Pancreas (tissue), 10 donors: ENCODE results near the gene CHST11. TPM values are rescaled to one million over a fixed set of nuclear protein-coding genes. Genes with fewer than 3 reads are reported as not detected.
"Not testable (repeated sequence)": the region's sequence is repeated elsewhere in the genome, so short reads cannot be mapped to it uniquely, and the experiment has no call there.

Source experiments
- ATAC-seq, 4 donors: fragments of 200-7000 bp; cut with Tn5 transposase; one replicate each; pipeline versions ENCODE4 v1.8.0 to v1.9.1; 2020; ENCODE audit warnings: mild to moderate bottlenecking in 4 of 4, moderate library complexity in 4 of 4
- DNase-seq, 6 donors: peaks; one replicate each; pipeline ENCODE4 v3.0.0-alpha.2; 2020
- FAIRE-seq: peaks from 2 replicates; lab custom pipeline; 2012; peaks lifted over from hg19 to GRCh38; lab: Jason Lieb, UNC
- H3K27ac ChIP-seq, 4 donors: fragments of 200-600 bp; sonication (generic); 1 replicate in 3 of 4; 2 replicates in 1 of 4; pipeline versions ENCODE4 v1.5.0 to v1.8.0; 2020
- H3K27me3 ChIP-seq, 4 donors: fragments of 200-600 bp; one replicate each; pipeline ENCODE4 v1.8.0; 2021
- H3K36me3 ChIP-seq, 3 donors: fragments of 200-600 bp; sonication (generic) in 1 of 3; one replicate each; pipeline versions ENCODE4 v1.5.0 to v1.8.0; 2020 to 2021
- H3K4me1 ChIP-seq, 3 donors: fragments of 200-600 bp; one replicate each; pipeline ENCODE4 v1.8.0; 2021
- H3K4me3 ChIP-seq, 4 donors: fragments of 200-600 bp; sonication (generic) in 2 of 4; one replicate each; pipeline versions ENCODE4 v1.5.0 to v1.8.0; 2020 to 2021
- H3K9me3 ChIP-seq, 4 donors: fragments of 200-600 bp; one replicate each; pipeline ENCODE4 v1.8.0; 2021
- WGBS, 2 donors: extraction: QIAGEN DNeasy Blood & Tissue Kit; methylation state at CpG; one replicate each; pipeline ENCODE4 v1.1.7; 2013; 5-methylcytosine and 5-hydroxymethylcytosine counted together
- intact Hi-C, 3 donors: fragments of 100-400 bp; cut with DNase I; formaldehyde crosslinking; loops; one replicate each; pipeline versions ENCODE4 v1.11.1 to v1.14.2; 2022
- polyA plus RNA-seq, 2 donors: library from polyadenylated mRNA; stranded (reverse); fragments of 200-250 nt; gene quantifications; one replicate each; pipeline ENCODE4 v1.2.3, GENCODE V29; 2013
- total RNA-seq, 6 donors: library from RNA; stranded (reverse); fragmentation: NEBNext Ultra II Directional in 4 of 6; extraction: Animal tissue kit (Norgen Biotek cat#: 25700) in 4 of 6; gene quantifications; one replicate each; pipeline versions ENCODE4 v1.2.1 to v1.2.4, GENCODE V29; 2021 to 2023
- TF ChIP-seq, protein P1 (sequence below), 4 donors: fragments of 200-600 bp; sonication (generic) in 3 of 4; IDR thresholded peaks; one replicate each; pipeline versions ENCODE4 v1.5.0 to v1.8.0; 2021; ENCODE audit warnings: antibody characterized with exemption in 4 of 4
- donor health status: healthy with polysubstance abuse.
- donor health status: DM: no; HTN: no; CAD: no; lungs with moderate emphysema.
- donor health status: DM: no; HTN: no; CAD: no.
- donor health status: control.
- donor health status: control.
- donor health status: Bipolar disorder and iron deficiency.
- donor health status: DM: yes; HTN: yes; CAD: no.
- donor health status: DM: no; HTN: no; CAD: no.
- donor health status: DM: no; HTN: no; CAD: no.
- donor health status: DM: yes; HTN: yes; CAD: no.

Gene CHST11
- total and polyA plus RNA-seq, 8 donors: 1.1 to 14.8 (median 7.8) TPM

DNA sequence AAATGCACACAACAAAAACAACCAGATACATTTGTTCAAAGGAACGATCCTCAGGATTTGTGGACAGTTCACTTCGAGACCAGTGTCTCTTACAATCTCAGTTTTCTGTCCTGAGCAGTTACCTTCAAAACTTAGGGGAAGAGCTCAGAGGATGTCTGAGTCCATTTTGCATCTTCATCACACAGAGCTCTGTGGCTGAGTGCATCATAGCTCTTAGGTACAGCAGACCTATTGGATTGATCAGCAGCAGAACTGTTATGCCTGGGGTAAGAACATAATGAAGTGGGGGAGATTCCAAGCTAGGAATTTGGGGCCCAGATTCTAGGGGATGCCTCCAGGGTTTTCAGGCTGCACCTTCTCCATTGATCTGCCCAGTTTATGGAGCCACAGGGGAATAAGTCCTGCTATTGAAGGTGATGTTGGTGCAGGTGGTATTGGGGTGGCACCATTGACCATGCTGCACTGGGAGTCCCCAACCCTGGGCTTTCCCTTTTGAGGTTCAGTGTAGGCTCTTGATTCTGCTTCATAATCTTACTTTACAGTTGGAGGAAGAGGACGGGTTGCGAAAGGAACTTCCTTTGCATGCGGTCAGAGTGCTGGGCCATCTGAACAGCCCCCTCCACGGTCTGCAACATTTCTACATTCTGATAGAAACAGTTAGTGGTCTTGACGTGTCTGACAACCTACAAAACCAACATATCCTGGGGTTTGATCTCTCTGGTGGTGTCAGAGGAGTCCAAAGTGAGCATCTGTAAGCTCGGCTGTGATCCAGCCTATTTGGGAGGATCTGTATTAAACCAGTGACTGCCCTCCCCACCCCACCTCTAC is 112.8 kb downstream of the CHST11 start:
- DNase-seq (no peak), ATAC-seq (peak in 2 of 4 donors; percentile 65 to 73), FAIRE-seq (no peak)
- no peaks in the 10 kb centered on the region for H3K4me1 ChIP-seq
- WGBS, 2 donors: 84 to 89% methylated on average over 8 of the region's 8 CpGs
- intact Hi-C loops: no loop called here
- no peaks in the 10 kb centered on the region for H3K9me3 ChIP-seq
- H3K27me3 ChIP-seq: no peaks in the 10 kb centered on the region
- no peak overlapping the region for H3K4me3 ChIP-seq
- TF ChIP-seq, protein P1, sequence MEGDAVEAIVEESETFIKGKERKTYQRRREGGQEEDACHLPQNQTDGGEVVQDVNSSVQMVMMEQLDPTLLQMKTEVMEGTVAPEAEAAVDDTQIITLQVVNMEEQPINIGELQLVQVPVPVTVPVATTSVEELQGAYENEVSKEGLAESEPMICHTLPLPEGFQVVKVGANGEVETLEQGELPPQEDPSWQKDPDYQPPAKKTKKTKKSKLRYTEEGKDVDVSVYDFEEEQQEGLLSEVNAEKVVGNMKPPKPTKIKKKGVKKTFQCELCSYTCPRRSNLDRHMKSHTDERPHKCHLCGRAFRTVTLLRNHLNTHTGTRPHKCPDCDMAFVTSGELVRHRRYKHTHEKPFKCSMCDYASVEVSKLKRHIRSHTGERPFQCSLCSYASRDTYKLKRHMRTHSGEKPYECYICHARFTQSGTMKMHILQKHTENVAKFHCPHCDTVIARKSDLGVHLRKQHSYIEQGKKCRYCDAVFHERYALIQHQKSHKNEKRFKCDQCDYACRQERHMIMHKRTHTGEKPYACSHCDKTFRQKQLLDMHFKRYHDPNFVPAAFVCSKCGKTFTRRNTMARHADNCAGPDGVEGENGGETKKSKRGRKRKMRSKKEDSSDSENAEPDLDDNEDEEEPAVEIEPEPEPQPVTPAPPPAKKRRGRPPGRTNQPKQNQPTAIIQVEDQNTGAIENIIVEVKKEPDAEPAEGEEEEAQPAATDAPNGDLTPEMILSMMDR (IDR thresholded peaks at IDR 0.05): no peak
- H3K36me3 ChIP-seq: no peaks in the 10 kb centered on the region
- H3K27ac ChIP-seq: no peak overlapping the region

DNA sequence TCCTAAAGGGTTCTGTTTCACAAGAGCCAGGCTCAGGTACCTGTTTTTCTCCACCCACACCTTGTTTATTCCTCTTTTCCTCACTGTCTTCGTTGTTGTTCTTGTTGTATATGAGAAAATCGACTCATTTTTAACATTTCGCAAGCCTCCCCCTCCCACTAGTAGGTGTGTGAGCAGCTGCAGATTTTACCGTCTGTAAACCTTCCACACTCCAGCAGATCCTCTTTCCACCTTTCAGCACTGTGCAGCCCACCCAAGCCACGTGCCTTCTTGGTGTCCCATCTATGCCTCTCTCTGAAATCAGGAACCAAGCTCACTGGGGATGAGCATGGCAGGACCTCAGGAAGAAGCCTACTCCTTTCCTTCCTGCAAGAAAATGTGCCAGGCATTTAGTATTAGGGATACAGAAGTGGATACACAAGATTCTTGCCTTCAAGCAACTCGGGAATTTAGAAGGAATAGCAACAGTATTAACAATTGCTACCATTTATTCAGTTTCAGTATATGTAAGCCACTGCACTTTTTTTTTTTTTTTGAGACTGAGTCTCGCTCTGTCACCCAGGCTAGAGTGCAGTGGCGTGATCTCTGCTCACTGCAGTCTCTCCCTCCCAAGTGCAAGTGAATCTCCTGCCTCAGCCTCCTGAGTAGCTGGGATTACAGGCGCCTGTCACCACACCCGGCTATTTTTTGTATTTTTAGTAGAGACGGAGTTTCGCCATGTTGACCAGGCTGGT is 113.6 kb downstream of the CHST11 start:
- Histone ChIP-seq H3K27ac (no peak overlapping the region), H3K36me3 (no peaks in the 10 kb centered on the region), H3K4me3 (no peak overlapping the region), H3K9me3 (no peaks in the 10 kb centered on the region), H3K27me3 (no peaks in the 10 kb centered on the region), H3K4me1 (no peaks in the 10 kb centered on the region)
- intact Hi-C loops: no loop called here
- FAIRE-seq: no peak
- no peak for DNase-seq
- ATAC-seq: peak in 1 of 4 donors; percentile 11
- WGBS, 2 donors: 73 to 80% methylated on average over 12 of the region's 12 CpGs
- TF ChIP-seq, protein P1 (IDR thresholded peaks at IDR 0.05): no peak

DNA sequence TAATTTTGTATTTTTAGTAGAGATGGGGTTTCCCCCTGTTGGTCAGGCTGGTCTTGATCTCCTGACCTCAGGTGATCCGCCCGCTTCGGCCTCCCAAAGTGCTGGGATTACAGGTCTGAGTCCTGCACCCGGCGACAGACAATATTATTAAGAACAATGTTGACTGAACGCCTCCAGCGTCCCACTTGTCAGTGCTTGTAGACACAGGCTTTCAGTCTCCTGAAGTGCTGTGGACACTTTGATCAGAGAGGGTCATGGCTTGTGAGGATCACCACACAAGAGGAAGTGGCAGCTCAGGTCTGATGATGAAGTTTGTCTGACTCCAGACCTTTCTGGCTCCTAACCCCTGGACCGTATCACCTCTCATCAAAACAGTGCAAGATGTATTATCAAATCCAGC is 114.6 kb downstream of the CHST11 start:
- ATAC-seq (no peak), DNase-seq (no peak), FAIRE-seq (no peak)
- WGBS, 2 donors: 84 to 92% methylated on average over 8 of the region's 8 CpGs
- H3K27ac ChIP-seq: no peak overlapping the region
- H3K36me3 ChIP-seq: no peaks in the 10 kb centered on the region
- H3K9me3 ChIP-seq: no peaks in the 10 kb centered on the region
- TF ChIP-seq, protein P1 (IDR thresholded peaks at IDR 0.05): no peak
- no peaks in the 10 kb centered on the region for H3K4me1 ChIP-seq
- intact Hi-C loops: no loop called here
- H3K27me3 ChIP-seq: no peaks in the 10 kb centered on the region
- no peak overlapping the region for H3K4me3 ChIP-seq

DNA sequence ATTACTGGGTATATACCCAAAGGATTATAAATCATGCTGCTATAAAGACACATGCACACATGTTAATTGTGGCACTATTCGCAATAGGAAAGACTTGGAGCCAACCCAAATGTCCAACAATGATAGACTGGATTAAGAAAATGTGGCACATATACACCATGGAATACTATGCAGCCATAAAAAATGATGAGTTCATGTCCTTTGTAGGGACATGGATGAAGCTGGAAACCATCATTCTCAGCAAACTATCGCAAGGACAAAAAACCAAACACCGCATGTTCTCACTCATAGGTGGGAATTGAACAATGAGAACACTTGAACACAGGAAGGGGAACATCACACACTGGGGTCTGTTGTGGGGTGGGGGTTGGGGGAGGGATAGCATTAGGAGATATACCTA is 117.6 kb downstream of the CHST11 start:
- 88 to 92% methylated on average over 1 of the region's 3 CpGs for WGBS, 2 donors
- ATAC-seq: not testable (repeated sequence)

DNA sequence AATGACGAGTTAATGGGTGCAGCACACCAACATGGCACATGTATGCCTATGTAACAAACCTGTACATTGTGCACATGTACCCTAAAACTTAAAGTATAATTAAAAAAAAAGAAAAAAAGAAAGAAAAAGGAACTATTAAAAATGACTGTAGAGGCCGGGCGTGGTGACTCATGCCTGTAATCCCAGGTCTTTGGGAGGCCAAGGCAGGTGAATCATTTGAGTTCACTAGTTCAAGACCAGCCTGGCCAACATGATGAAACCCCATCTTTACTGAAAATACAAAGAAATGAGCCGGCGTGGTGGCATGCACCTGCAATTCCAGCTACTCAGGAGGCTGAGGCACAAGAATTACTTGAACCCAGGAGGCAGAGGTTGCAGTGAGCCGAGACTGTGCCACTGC is 118.0 kb downstream of the CHST11 start:
- H3K36me3 ChIP-seq, intact Hi-C loops, H3K27me3 ChIP-seq, DNase-seq, H3K4me1 ChIP-seq, FAIRE-seq, H3K9me3 ChIP-seq, ATAC-seq, H3K27ac ChIP-seq, H3K4me3 ChIP-seq: not testable (repeated sequence)
- WGBS, 2 donors: 92 to 97% methylated on average over 6 of the region's 6 CpGs

More for the DNA sequence above, 117.6 kb downstream of the CHST11 start:
- H3K9me3 ChIP-seq, H3K36me3 ChIP-seq, H3K4me1 ChIP-seq, intact Hi-C loops, H3K4me3 ChIP-seq, DNase-seq, FAIRE-seq, H3K27me3 ChIP-seq, H3K27ac ChIP-seq: not testable (repeated sequence)
